ENCODE results near the gene PBX3.
"Not testable (repeated sequence)": the region's sequence is repeated elsewhere in the genome, so short reads cannot be mapped to it uniquely, and the experiment has no call there.

The PBX3 gene

GRCh38 chr9:125778538-125779219 lies 31.5 kb downstream of the PBX3 start:
- not testable (repeated sequence) for DNase-seq (ENCODE audit: low read depth)

GRCh38 chr9:125779220-125779565 lies 32.0 kb downstream of the PBX3 start:
- DNase-seq (ENCODE audit: low read depth), result not testable (repeated sequence)

- no peak for DNase-seq (ENCODE audit: low read depth)
Observed at GRCh38 chr9:125782718-125783117, 35.5 kb downstream of the PBX3 start.

- DNase-seq (ENCODE audit: low read depth), result no peak
Observed at GRCh38 chr9:125784286-125785049, 37.3 kb downstream of the PBX3 start.

GRCh38 chr9:125785248-125785751 lies 38.1 kb downstream of the PBX3 start:
- peak; percentile 9 for DNase-seq (ENCODE audit: low read depth)

GRCh38 chr9:125787715-125788114 lies 40.5 kb downstream of the PBX3 start:
- DNase-seq (ENCODE audit: low read depth), result no peak

GRCh38 chr9:125789196-125789595 lies 42.0 kb downstream of the PBX3 start:
- no peak for DNase-seq (ENCODE audit: low read depth)

- DNase-seq (ENCODE audit: low read depth), result no peak
Observed at GRCh38 chr9:125794708-125795107, 47.5 kb downstream of the PBX3 start.

GRCh38 chr9:125795970-125796596 lies 48.9 kb downstream of the PBX3 start:
- DNase-seq (ENCODE audit: low read depth), result no peak

- DNase-seq (ENCODE audit: low read depth), result no peak
Observed at GRCh38 chr9:125797930-125798329, 50.8 kb downstream of the PBX3 start.

- DNase-seq (ENCODE audit: low read depth), result no peak
Observed at GRCh38 chr9:125803526-125803925, 56.4 kb downstream of the PBX3 start.

- no peak for DNase-seq (ENCODE audit: low read depth)
Observed at GRCh38 chr9:125805057-125805456, 57.9 kb downstream of the PBX3 start.

GRCh38 chr9:125805586-125805985 lies 58.4 kb downstream of the PBX3 start:
- no peak for DNase-seq (ENCODE audit: low read depth)

- no peak for DNase-seq (ENCODE audit: low read depth)
Observed at GRCh38 chr9:125807079-125807478, 59.9 kb downstream of the PBX3 start.

GRCh38 chr9:125810161-125810560 lies 63.0 kb downstream of the PBX3 start:
- DNase-seq (ENCODE audit: low read depth), result no peak

- DNase-seq (ENCODE audit: low read depth), result no peak
Observed at GRCh38 chr9:125811002-125811401, 63.8 kb downstream of the PBX3 start.

- no peak for DNase-seq (ENCODE audit: low read depth)
Observed at GRCh38 chr9:125812403-125812802, 65.2 kb downstream of the PBX3 start.

- no peak for DNase-seq (ENCODE audit: low read depth)
Observed at GRCh38 chr9:125815568-125815967, 68.4 kb downstream of the PBX3 start.

GRCh38 chr9:125816321-125816720 lies 69.1 kb downstream of the PBX3 start:
- DNase-seq (ENCODE audit: low read depth), result no peak

- no peak for DNase-seq (ENCODE audit: low read depth)
Observed at GRCh38 chr9:125820100-125820804, 73.1 kb downstream of the PBX3 start.

- DNase-seq (ENCODE audit: low read depth), result no peak
Observed at GRCh38 chr9:125821078-125821477, 73.9 kb downstream of the PBX3 start.

- DNase-seq (ENCODE audit: low read depth), result no peak
Observed at GRCh38 chr9:125822160-125822559, 75.0 kb downstream of the PBX3 start.
